Left ventricle myocardium inferior (tissue), 1 donor: ENCODE results near the gene LRRC52. TPM values are rescaled to one million over a fixed set of nuclear protein-coding genes. Genes with fewer than 3 reads are reported as not detected.

ENCODE experiments used
- DNase-seq: peaks from one replicate; pipeline ENCODE4 v3.0.0-alpha.2; 2020
- H3K27ac ChIP-seq: fragments of 200-600 bp; replicated peaks from 2 replicates; pipeline ENCODE4 v1.8.0; 2021
- H3K27me3 ChIP-seq: fragments of 200-600 bp; 2 replicates; pipeline ENCODE4 v1.8.0; 2021; ENCODE audit warnings: low read depth
- H3K36me3 ChIP-seq: fragments of 200-600 bp; 2 replicates; pipeline ENCODE4 v1.8.0; 2021
- H3K4me1 ChIP-seq: fragments of 200-600 bp; 2 replicates; pipeline ENCODE4 v1.8.0; 2021
- H3K4me3 ChIP-seq: fragments of 200-600 bp; 2 replicates; pipeline ENCODE4 v1.8.0; 2021; ENCODE audit warnings: mild to moderate bottlenecking, moderate library complexity
- H3K9me3 ChIP-seq: fragments of 200-600 bp; replicated peaks from 2 replicates; pipeline ENCODE4 v1.8.0; 2021
- intact Hi-C: fragments of 100-400 bp; cut with micrococcal nuclease; formaldehyde crosslinking; loops from one replicate; pipeline ENCODE4 v1.11.0; 2022
- total RNA-seq: library from RNA; stranded (reverse); fragmentation: NEBNext Ultra II Directional; extraction: Animal tissue kit (Norgen Biotek cat#: 25700); gene quantifications from one replicate; pipeline ENCODE4 v1.2.1, GENCODE V29; 2021
- TF ChIP-seq, protein P1 (sequence below): fragments of 200-600 bp; IDR thresholded peaks from 2 replicates; pipeline ENCODE4 v1.8.0; 2021; ENCODE audit warnings: antibody characterized with exemption, mild to moderate bottlenecking, borderline replicate concordance
- donor health status: DM: no; HTN: yes; CAD: no; lungs with severe emphysema.

The LRRC52 gene
- total RNA-seq, 1 donor from 2014 or later, result 1.8 TPM

- no peaks in the 10 kb centered on the region for H3K9me3 ChIP-seq
- TF ChIP-seq, protein P1, sequence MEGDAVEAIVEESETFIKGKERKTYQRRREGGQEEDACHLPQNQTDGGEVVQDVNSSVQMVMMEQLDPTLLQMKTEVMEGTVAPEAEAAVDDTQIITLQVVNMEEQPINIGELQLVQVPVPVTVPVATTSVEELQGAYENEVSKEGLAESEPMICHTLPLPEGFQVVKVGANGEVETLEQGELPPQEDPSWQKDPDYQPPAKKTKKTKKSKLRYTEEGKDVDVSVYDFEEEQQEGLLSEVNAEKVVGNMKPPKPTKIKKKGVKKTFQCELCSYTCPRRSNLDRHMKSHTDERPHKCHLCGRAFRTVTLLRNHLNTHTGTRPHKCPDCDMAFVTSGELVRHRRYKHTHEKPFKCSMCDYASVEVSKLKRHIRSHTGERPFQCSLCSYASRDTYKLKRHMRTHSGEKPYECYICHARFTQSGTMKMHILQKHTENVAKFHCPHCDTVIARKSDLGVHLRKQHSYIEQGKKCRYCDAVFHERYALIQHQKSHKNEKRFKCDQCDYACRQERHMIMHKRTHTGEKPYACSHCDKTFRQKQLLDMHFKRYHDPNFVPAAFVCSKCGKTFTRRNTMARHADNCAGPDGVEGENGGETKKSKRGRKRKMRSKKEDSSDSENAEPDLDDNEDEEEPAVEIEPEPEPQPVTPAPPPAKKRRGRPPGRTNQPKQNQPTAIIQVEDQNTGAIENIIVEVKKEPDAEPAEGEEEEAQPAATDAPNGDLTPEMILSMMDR, result no peak
- H3K27ac ChIP-seq, result no peak overlapping the region
Observed at GRCh38 chr1:165497069-165498013, 46.5 kb upstream of the LRRC52 start.

GRCh38 chr1:165501330-165501969 lies 42.4 kb upstream of the LRRC52 start:
- Histone ChIP-seq H3K4me1 (peaks cover 3% of the 10 kb centered on the region), H3K4me3 (no peak overlapping the region), H3K9me3 (no peaks in the 10 kb centered on the region), H3K27me3 (no peaks in the 10 kb centered on the region), H3K27ac (no peak overlapping the region), H3K36me3 (no peaks in the 10 kb centered on the region)
- no peak for DNase-seq
- TF ChIP-seq, protein P1, result no peak
- intact Hi-C loops, result no loop called here

More at GRCh38 chr1:165497069-165498013, 46.5 kb upstream of the LRRC52 start:
- DNase-seq, result no peak
- intact Hi-C loops, result no loop called here
- no peaks in the 10 kb centered on the region for H3K27me3 ChIP-seq
- no peak overlapping the region for H3K4me3 ChIP-seq
- H3K36me3 ChIP-seq, result no peaks in the 10 kb centered on the region
- peaks cover 8% of the 10 kb centered on the region for H3K4me1 ChIP-seq

DNA sequence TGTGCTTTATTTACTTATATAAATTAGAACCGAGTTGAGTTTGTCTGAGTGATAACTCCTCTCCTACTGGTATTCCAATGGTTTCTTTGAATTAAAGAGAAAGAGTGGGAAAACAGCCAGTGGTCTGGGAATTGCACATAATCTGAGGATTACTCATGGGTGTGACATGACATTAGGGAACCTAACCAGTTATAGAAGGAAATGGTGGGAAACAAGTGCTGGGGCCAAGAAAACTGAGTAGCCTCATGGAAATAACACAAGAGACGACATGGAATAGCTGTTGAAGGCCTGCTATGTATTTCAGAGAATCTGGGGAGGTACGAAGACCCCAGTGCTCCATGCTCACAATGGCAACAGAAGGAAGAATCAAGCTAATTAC lies 41.8 kb upstream of the LRRC52 start:
- DNase-seq, result no peak

GRCh38 chr1:165507570-165507969 lies 36.2 kb upstream of the LRRC52 start:
- TF ChIP-seq, protein P1, result no peak
- no peak overlapping the region for H3K27ac ChIP-seq
- DNase-seq, result no peak
- H3K27me3 ChIP-seq, result no peaks in the 10 kb centered on the region
- H3K4me3 ChIP-seq, result no peak overlapping the region
- intact Hi-C loops, result no loop called here
- no peaks in the 10 kb centered on the region for H3K9me3 ChIP-seq
- no peaks in the 10 kb centered on the region for H3K36me3 ChIP-seq
- H3K4me1 ChIP-seq, result no peaks in the 10 kb centered on the region

More for the DNA sequence above, 41.8 kb upstream of the LRRC52 start:
- H3K36me3 ChIP-seq, result no peaks in the 10 kb centered on the region
- intact Hi-C loops, result no loop called here
- no peak overlapping the region for H3K27ac ChIP-seq
- H3K27me3 ChIP-seq, result no peaks in the 10 kb centered on the region
- H3K9me3 ChIP-seq, result no peaks in the 10 kb centered on the region
- TF ChIP-seq, protein P1, result no peak
- no peak overlapping the region for H3K4me3 ChIP-seq
- no peaks in the 10 kb centered on the region for H3K4me1 ChIP-seq

GRCh38 chr1:165508291-165508690 lies 35.5 kb upstream of the LRRC52 start:
- H3K36me3 ChIP-seq, result no peaks in the 10 kb centered on the region
- intact Hi-C loops, result no loop called here
- H3K27ac ChIP-seq, result no peak overlapping the region
- H3K27me3 ChIP-seq, result no peaks in the 10 kb centered on the region
- TF ChIP-seq, protein P1, result no peak
- no peaks in the 10 kb centered on the region for H3K4me1 ChIP-seq
- DNase-seq, result no peak
- no peak overlapping the region for H3K4me3 ChIP-seq
- no peaks in the 10 kb centered on the region for H3K9me3 ChIP-seq
